Ishikawa (cell line): ENCODE measurements around the gene GOLGA1.

Experiments used
- CEBPB ChIP-seq: IDR thresholded peaks from 2 replicates; pipeline ENCODE4 v1.6.1; 2012
- CREB1 ChIP-seq: IDR thresholded peaks from 2 replicates; pipeline ENCODE4 v1.6.1; 2012; ENCODE audit warnings: low read depth
- EGR1 ChIP-seq: IDR thresholded peaks from 2 replicates; pipeline ENCODE4 v1.6.1; 2012
- EP300 ChIP-seq: IDR thresholded peaks from 2 replicates; pipeline ENCODE4 v1.6.1; 2012; ENCODE audit warnings: borderline replicate concordance
- FOXM1 ChIP-seq: IDR thresholded peaks from 2 replicates; pipeline ENCODE4 v1.6.1; 2012; ENCODE audit warnings: low read depth, borderline replicate concordance
- NFIC ChIP-seq: IDR thresholded peaks from 2 replicates; pipeline ENCODE4 v1.6.1; 2012
- RAD21 ChIP-seq: IDR thresholded peaks from 2 replicates; pipeline ENCODE4 v1.6.1; 2012; ENCODE audit warnings: low read depth
- TAF1 ChIP-seq: IDR thresholded peaks from 2 replicates; pipeline ENCODE4 v1.6.1; 2012; ENCODE audit warnings: low read depth, mild to moderate bottlenecking
- TCF12 ChIP-seq: IDR thresholded peaks from 2 replicates; pipeline ENCODE4 v1.6.1; 2012; ENCODE audit warnings: low read depth
- TEAD4 ChIP-seq: IDR thresholded peaks from 2 replicates; pipeline ENCODE4 v1.6.1; 2012
- YY1 ChIP-seq: IDR thresholded peaks from 2 replicates; pipeline ENCODE4 v1.6.1; 2012; ENCODE audit warnings: low read depth
- ZBTB7A ChIP-seq: IDR thresholded peaks from 2 replicates; pipeline ENCODE4 v1.6.1; 2012; ENCODE audit warnings: low read depth
- TF ChIP-seq, protein P1 (sequence below): IDR thresholded peaks from 2 replicates; pipeline ENCODE4 v1.6.1; 2012
- TF ChIP-seq, protein P2 (sequence below): IDR thresholded peaks from 2 replicates; pipeline ENCODE4 v1.6.1; 2012
- TF ChIP-seq, protein P3 (sequence below): IDR thresholded peaks from 2 replicates; pipeline ENCODE4 v1.6.1; 2012; ENCODE audit warnings: low read depth, mild to moderate bottlenecking

Gene GOLGA1

DNA sequence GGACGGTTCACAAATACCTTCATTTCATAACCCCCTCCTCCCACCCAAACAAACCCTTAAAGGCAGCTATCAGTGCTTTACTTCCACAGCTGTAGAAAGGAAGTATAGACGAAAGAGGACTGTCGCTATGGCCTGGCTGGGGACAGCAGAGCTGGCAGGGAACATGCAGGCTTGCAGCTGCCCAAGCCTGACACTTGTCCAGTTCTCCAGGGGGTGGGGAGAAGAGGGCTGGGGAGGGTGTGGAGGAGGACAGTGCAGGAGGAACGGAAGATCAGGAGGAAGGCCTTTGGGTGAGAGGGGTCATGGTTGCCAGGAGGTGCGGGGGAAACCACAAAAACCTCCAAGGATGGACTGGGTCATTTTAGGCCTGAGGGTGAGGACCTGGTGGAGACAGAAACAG is 53.1 kb downstream of the GOLGA1 start:
- TF ChIP-seq, protein P1, sequence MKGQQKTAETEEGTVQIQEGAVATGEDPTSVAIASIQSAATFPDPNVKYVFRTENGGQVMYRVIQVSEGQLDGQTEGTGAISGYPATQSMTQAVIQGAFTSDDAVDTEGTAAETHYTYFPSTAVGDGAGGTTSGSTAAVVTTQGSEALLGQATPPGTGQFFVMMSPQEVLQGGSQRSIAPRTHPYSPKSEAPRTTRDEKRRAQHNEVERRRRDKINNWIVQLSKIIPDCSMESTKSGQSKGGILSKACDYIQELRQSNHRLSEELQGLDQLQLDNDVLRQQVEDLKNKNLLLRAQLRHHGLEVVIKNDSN = no peak
- TF ChIP-seq EP300 (no peak), ZBTB7A (no peak), TEAD4 (no peak), NFIC (no peak), FOXM1 (no peak), EGR1 (no peak)
- TF ChIP-seq, protein P2, sequence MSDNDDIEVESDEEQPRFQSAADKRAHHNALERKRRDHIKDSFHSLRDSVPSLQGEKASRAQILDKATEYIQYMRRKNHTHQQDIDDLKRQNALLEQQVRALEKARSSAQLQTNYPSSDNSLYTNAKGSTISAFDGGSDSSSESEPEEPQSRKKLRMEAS = no peak

DNA sequence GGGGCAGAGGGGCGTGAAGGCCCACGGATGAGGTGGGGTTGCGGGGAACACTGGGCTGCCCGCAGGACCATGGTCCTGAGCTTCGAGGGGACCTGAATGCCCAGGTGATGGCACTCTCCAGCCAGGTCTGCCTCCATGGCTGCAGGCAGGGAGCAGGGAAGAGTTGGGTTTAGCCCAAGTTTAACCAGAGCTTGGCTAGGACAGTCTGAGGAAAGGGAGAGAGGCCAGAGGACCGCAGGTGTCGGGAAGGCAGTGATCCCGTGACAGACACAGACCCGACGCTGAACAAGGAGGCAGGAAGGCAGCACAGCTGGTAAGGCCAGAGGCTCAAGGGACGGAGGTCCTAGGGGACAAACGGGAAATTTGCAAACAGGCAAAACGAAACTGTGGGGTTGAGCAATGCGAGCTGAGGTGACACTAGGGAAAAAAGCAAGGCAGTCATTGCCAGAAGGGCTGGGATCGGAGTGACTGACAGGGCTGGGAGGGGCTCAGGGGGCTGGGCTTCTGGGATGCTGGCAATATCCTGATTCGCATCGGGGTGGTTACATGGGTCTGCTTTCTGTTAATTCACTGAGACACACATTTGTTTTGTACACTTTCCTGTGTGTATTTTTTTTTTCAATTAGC is 53.9 kb downstream of the GOLGA1 start:
- TF ChIP-seq TAF1 = no peak

DNA sequence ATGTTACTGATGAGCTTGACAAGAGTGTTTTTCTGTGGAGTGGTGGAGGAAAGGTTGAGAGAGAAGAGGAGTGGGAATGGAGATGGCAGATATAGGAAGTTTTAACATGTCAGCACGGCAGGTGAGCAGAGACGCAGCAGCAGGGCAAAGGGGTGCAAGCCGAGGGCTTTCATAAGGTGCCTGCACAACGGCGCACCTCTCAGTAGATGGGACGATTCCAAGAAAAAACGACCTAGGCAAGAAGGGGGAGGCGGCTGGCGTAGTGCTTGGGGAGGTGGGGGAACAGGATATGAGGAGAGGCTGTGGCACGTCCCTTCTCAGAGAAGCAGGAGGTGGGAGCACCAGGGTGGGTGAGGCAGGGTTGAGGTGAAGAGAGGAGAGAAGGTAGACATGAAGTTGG is 54.4 kb downstream of the GOLGA1 start:
- TF ChIP-seq, protein P3, sequence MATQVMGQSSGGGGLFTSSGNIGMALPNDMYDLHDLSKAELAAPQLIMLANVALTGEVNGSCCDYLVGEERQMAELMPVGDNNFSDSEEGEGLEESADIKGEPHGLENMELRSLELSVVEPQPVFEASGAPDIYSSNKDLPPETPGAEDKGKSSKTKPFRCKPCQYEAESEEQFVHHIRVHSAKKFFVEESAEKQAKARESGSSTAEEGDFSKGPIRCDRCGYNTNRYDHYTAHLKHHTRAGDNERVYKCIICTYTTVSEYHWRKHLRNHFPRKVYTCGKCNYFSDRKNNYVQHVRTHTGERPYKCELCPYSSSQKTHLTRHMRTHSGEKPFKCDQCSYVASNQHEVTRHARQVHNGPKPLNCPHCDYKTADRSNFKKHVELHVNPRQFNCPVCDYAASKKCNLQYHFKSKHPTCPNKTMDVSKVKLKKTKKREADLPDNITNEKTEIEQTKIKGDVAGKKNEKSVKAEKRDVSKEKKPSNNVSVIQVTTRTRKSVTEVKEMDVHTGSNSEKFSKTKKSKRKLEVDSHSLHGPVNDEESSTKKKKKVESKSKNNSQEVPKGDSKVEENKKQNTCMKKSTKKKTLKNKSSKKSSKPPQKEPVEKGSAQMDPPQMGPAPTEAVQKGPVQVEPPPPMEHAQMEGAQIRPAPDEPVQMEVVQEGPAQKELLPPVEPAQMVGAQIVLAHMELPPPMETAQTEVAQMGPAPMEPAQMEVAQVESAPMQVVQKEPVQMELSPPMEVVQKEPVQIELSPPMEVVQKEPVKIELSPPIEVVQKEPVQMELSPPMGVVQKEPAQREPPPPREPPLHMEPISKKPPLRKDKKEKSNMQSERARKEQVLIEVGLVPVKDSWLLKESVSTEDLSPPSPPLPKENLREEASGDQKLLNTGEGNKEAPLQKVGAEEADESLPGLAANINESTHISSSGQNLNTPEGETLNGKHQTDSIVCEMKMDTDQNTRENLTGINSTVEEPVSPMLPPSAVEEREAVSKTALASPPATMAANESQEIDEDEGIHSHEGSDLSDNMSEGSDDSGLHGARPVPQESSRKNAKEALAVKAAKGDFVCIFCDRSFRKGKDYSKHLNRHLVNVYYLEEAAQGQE = no peak
- TF ChIP-seq, protein P2 = no peak
- TF ChIP-seq FOXM1 = no peak
- TF ChIP-seq TAF1 = no peak
- no peak for TF ChIP-seq EP300
- no peak for TF ChIP-seq TEAD4
- TF ChIP-seq RAD21 = no peak
- TF ChIP-seq NFIC = no peak
- no peak for TF ChIP-seq YY1
- TF ChIP-seq TCF12 = no peak
- TF ChIP-seq EGR1 = no peak
- no peak for TF ChIP-seq CREB1
- no peak for TF ChIP-seq CEBPB
- no peak for TF ChIP-seq ZBTB7A
- TF ChIP-seq, protein P1 = no peak

DNA sequence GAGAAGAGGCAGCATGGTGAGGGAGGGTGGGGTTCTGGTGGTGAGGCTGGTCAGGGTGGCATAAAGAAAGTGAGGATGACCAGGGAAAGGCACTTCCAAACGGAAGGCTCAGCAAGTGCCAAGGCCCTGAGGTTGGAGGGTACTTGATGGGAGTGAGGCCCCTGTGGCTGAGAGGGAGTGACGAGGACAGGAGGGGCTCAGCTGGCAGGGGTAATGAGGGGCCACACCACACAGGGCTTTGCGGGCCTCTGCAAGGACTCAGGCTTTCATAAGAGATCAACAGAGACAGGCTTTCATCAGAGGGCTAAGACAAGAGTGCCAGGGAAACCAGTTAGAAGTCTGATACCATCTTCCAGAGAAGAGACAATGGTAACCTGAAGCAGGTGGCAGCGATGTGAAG is 55.3 kb downstream of the GOLGA1 start:
- no peak for TF ChIP-seq TEAD4
- TF ChIP-seq YY1 = no peak
- no peak for TF ChIP-seq RAD21
- TF ChIP-seq NFIC = no peak
- TF ChIP-seq EGR1 = no peak
- no peak for TF ChIP-seq EP300
- no peak for TF ChIP-seq ZBTB7A
- TF ChIP-seq, protein P2 = no peak
- no peak for TF ChIP-seq TAF1
- TF ChIP-seq CEBPB = no peak
- TF ChIP-seq, protein P1 = no peak
- TF ChIP-seq FOXM1 = no peak

DNA sequence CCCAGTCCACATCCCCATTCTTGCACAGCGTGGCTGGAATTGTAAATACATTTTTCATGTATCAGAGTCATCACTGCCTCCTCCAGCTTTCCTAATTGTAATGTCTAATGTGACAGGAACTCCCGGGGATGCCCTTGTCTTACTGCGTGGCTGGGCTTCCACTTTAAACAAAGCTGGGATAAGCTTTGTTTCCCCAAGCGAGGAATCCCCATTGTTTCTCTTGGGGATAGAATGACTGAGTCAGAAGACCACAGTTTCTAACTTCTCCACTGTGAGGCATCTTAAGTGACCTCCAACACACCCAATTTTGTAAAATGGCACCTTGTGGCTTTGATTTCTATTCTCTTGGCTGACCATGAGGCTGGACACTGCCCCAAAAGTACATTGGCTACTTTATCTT is 56.5 kb downstream of the GOLGA1 start:
- TF ChIP-seq NFIC (no peak), YY1 (no peak)

DNA sequence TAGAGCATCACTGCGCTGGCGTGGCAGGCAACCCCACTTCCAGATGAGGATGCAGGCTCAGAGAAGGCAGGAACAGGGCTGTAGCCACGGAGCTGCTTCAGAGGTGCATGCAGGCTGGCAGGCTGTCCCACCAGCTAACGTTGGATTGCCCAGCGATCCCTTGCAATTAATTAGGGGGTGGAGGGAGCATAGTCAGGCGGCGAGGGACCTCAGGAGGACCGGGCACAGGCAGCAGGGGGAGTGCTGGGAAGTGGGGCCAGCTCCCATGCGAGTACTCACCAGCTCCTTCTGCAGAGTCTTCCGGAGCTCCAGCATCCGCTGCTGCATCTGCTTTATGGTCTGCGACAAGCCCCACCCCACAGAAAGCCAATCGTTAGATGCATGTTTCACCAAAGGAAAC is 58.7 kb downstream of the GOLGA1 start:
- no peak for TF ChIP-seq YY1
- TF ChIP-seq, protein P3 = no peak
- no peak for TF ChIP-seq TCF12
- no peak for TF ChIP-seq EGR1
- no peak for TF ChIP-seq EP300
- no peak for TF ChIP-seq ZBTB7A
- no peak for TF ChIP-seq NFIC
- no peak for TF ChIP-seq RAD21
- no peak for TF ChIP-seq FOXM1
- no peak for TF ChIP-seq TAF1
- TF ChIP-seq CEBPB = no peak
- TF ChIP-seq TEAD4 = no peak
- TF ChIP-seq, protein P1 = no peak
- TF ChIP-seq CREB1 = no peak
- TF ChIP-seq, protein P2 = no peak
